HG03025 (cell line): ENCODE measurements around the gene STX10.

Experiments
- ATAC-seq: cut with Tn5 transposase; IDR thresholded peaks from one replicate; pipeline ENCODE4 v1.9.1; 2021; ENCODE audit warnings: mild to moderate bottlenecking, moderate library complexity; ENCODE audit not compliant: unreplicated experiment, low FRiP score

STX10 gene

GRCh38 chr19:13165162-13165997 is 15.2 kb upstream of the STX10 start:
- ATAC-seq = no peak

GRCh38 chr19:13164343-13165161 is 14.4 kb upstream of the STX10 start:
- no peak for ATAC-seq

GRCh38 chr19:13163609-13164342 is 13.6 kb upstream of the STX10 start:
- ATAC-seq = no peak

DNA sequence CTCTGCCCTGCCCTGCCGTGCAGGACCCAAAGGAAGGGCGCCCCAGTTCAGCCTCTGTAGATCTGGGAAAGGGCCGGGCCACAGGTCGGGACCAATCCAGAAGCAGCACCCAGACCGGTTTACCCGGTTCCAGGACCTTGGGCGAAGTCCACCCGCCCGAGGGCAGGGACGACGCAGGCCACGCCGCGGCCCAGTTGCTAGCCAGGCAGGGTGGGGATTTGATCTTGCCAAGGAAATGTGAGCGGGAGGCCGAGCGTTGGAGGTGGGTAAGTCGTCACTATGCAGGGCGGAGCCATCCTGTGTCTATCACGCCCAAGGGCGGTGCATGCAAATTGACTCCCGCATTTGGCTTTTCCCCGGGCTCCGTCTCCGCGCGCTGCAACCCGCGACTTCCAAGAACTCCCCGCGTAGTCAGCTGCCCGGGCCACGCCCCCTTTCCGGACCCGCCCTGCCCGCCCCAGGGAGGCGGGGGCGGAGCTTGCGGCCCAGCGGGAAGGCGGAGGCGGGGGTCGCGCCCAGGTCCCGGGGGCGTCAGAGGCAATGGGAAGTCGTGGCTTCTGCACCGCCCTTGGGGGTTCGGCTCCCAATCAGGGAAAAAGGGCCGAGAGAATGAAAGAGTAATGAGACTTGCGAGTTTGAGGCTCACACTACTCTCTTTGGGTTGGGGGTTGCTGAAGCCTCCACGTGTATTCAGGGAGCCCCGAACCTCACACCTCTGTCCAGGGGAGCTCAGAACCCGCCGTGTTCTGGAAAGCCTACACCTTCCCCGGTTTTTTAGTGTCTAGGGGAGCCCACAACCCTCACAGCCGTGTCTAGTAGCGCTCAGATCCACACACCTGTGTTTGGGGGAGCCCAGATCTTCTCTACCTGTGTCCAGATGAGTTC is 12.8 kb upstream of the STX10 start:
- no peak for ATAC-seq

DNA sequence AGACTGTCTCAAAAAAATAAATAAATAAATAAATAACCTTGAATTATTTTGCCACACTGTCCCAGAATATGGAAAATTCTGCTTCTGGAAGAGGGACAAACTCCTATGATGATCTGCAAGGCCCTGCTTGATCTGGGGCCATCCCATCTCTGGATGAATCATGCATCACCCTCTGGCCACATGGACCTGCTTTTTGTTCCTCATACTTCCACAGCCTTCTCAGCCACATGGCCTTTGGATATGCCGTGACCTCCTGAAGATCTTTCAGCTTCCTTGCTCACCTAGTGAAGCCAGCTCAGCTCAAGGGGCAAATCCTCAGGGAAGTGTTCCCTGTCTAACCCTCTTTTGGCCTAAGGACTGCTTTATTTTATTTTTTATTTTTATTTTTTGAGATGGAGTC is 10.4 kb upstream of the STX10 start:
- no peak for ATAC-seq

GRCh38 chr19:13159713-13160112 is 9.5 kb upstream of the STX10 start:
- no peak for ATAC-seq

- no peak for ATAC-seq
Measured at GRCh38 chr19:13155472-13156359, 5.5 kb upstream of the STX10 start.

GRCh38 chr19:13154911-13155471 is 4.8 kb upstream of the STX10 start:
- ATAC-seq = no peak

DNA sequence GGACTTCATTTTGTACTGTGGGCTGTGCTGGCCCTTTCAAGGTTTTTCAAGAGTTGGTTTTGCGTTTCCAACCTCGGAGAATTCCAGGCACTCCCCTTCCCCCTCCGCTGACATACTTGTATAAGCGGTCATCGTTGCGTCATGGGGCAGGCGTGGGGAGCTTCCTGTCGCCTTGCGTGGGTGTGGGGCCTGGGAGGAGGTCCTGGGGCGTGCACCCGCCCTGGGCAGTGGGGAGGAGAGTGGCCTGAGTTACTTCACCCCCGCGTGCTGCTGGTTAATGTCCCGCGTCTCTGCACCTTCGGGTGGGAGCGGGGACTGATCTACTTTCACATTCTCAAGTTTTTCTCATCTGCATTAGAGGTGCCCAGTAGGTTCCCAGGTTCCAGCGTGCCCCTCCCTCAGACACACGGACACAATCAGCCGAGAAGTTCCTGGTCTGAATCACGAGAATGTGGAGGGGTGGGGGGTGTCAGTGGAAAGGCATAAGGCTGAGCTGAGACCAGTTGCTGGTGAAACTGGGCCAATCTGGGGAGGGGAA is 4.1 kb upstream of the STX10 start:
- ATAC-seq = no peak

DNA sequence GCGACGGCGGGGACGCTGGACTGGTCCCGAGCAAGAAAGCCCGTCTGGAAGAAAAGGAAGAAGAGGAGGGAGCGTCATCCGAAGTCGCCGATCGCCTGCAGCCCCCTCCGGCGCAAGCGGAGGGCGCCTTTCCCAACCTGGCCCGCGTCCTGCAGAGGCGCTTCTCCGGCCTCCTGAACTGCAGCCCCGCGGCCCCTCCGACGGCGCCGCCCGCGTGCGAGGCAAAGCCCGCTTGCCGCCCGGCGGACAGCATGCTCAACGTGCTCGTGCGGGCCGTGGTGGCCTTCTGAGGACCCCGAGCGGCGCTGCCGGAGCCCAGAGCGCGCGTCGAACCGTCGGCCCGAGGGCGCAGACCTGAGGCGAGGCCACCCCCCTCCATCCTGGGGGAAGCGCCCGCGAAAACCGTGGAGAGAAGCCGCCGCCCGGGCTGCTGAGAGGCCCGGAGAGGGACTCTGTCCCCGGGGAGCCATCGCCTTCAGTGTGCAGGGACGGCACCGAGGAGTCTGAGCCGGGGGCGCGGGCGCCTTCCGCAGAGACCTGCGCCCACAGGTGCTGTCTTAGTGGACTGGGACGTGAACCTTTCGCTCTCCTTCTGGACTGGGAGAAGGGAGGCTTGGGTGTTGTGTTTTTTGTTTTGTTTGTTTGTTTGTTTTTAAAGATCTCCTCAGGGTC is 3.5 kb upstream of the STX10 start:
- ATAC-seq = no peak

DNA sequence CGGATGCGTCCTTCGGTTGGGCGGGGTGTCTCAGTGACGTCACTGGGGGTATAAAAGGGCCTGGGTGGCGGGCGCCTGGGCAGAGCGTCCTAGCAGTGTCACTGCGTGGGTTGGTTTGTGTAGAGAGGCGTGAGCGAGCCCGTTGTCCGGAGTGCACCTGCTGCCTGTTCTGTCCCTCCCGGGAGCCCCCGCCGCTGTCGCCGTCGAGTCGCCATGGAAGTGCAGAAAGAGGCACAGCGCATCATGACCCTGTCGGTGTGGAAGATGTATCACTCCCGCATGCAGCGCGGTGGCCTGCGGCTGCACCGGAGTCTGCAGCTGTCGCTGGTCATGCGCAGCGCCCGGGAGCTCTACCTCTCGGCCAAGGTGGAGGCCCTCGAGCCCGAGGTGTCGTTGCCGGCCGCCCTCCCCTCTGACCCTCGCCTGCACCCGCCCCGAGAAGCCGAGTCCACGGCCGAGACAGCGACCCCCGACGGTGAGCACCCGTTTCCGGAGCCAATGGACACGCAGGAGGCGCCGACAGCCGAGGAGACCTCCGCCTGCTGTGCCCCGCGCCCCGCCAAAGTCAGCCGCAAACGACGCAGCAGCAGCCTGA is 2.9 kb upstream of the STX10 start:
- ATAC-seq = peak; percentile 18

- peak; percentile 14 for ATAC-seq
Measured at GRCh38 chr19:13152356-13152973, 2.3 kb upstream of the STX10 start.

DNA sequence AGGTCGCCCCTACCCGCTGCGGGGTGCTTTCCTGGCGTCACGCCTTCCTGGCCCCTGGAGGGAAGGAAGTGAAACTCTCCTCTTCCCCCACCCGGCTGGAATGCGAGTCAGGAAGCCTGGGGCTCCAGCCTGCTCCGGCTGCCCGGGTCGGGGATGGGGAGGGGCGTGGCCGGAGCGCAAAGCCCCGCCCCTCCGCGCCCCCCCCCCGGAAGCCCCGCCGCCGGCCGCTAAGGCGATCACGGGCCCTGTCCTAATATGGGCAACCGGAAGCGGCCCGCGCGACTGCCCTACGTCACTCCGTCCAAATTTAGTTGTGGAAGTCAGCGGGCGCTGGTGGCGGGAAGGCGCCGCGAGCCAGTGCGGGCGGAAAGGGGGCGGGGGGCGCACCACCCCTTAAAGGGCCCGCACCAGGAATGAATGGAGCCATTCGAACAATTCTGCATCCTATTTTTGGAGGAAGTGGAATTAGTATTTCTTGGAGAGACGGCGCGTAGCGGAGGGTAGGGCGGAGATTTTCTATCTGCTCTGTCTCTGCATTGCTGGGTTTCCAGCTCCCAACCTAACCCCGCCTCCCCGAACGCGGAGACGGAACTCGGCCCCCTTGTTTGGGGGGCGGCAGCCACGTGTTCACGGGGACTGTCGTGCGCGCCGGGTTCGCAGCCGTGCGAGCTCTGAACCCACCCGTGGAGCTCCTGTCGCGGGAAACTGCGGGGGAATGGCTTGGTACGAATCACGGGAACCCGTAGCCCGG is 1.6 kb upstream of the STX10 start:
- peak; percentile 38 for ATAC-seq

DNA sequence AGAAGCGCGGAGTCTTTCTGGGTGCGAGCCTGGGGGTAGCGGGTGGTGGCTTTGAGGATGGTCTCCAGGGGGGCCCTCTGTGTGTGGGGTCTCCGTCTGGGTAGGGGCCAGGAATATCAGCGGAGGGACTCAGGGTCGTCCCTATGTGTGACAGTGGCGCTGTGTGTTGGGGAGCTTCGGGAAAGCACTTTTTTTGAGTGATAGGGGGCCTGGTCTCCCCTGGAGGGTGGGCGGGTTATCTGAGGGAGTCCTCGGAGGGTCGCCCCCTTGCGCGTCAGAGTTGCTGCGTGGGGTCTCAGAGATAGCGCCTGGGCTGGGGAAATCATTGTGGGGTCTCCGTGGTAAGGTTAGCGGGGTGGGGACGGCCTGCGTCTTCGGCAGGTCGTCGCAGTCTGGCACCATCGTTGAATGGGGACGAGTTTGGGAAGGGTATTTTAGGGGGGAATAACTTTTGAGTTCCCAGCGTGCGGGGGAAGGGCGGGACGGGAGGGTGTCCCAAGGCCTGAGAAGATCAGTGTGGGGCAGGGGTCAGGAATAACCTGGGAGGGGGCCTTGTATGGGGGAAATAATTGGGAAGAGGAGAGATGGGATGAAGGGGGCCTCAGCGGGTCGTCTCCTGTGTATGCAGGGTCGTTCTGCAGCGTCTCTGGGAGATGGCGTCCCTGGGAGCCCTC is 893 bp upstream of the STX10 start:
- no peak for ATAC-seq

- ATAC-seq = no peak
Measured at GRCh38 chr19:13149628-13150186, 468 bp downstream of the STX10 start.
